Measurements from ENCODE around the gene NVL. TPM values are rescaled to one million over a fixed set of nuclear protein-coding genes. Genes with fewer than 3 reads are reported as not detected.

The NVL gene
- total and polyA plus RNA-seq, 2 of the 8 experiments (the other 6 are each of a cell fraction or from before 2014, with no cell fraction given) = 22.7 to 45.8 TPM

GRCh38 chr1:224375059-224375458 is 45.1 kb upstream of the NVL start (continued):
- TF ChIP-seq RBBP5 (IDR thresholded peaks at IDR 0.05; ENCODE audit: borderline replicate concordance, low read depth, low read length) (no peak), KDM1A (IDR thresholded peaks at IDR 0.05; ENCODE audit: borderline replicate concordance, low read length) (no peak), EZH2 (IDR thresholded peaks at IDR 0.05; ENCODE audit: low read depth, low read length, severe bottlenecking) (no peak)

All from H1 (cell line).